OCI-LY3 (cell line): ENCODE data around the gene CCDC14.
"Not testable (repeated sequence)": the region's sequence is repeated elsewhere in the genome, so short reads cannot be mapped to it uniquely, and the experiment has no call there.

Source experiments
- H2AFZ ChIP-seq: fragments of 200-600, 300-600 bp; shearing (Covaris generic); 2 replicates; pipeline ENCODE4 v1.6.0; 2014; ENCODE audit warnings: antibody characterized with exemption, low read depth, low read length
- H3K27ac ChIP-seq: fragments of 200-600, 300-600 bp; sonication (generic); 2 replicates; pipeline ENCODE4 v1.5.1; 2014; ENCODE audit warnings: mild to moderate bottlenecking, low read length, moderate library complexity, mixed read lengths
- H3K27me3 ChIP-seq: fragments of 200-600, 300-600 bp; sonication (generic); 2 replicates; pipeline ENCODE4 v1.6.1; 2014; ENCODE audit warnings: low read depth, low read length, mixed read lengths
- H3K36me3 ChIP-seq: fragments of 200-600, 300-600 bp; sonication (generic); replicated peaks from 2 replicates; pipeline ENCODE3; 2014; ENCODE audit warnings: low read depth, low read length, mixed read lengths
- H3K4me1 ChIP-seq: fragments of 300-600, 200-600 bp; sonication (generic); 2 replicates; pipeline ENCODE4 v1.6.1; 2014; ENCODE audit warnings: low read length, mixed read lengths
- H3K4me2 ChIP-seq: fragments of 200-600, 300-600 bp; sonication (generic); 2 replicates; pipeline ENCODE4 v1.6.1; 2014; ENCODE audit warnings: low read length, mixed read lengths
- H3K4me3 ChIP-seq: fragments of 300-600, 200-600 bp; sonication (generic); 2 replicates; pipeline ENCODE4 v1.5.1; 2014; ENCODE audit warnings: antibody characterized with exemption, mild to moderate bottlenecking, low read length, moderate library complexity
- H3K79me2 ChIP-seq: fragments of 300-600, 200-600 bp; shearing (Covaris generic); 2 replicates; pipeline ENCODE4 v1.6.1; 2014; ENCODE audit warnings: mild to moderate bottlenecking, low read length, mixed read lengths
- H3K9ac ChIP-seq: fragments of 300-600, 200-600 bp; shearing (Covaris generic); 2 replicates; pipeline ENCODE4 v1.6.0; 2014; ENCODE audit warnings: mild to moderate bottlenecking, low read length, moderate library complexity
- H3K9me3 ChIP-seq: fragments of 200-600, 300-600 bp; shearing (Covaris generic); 2 replicates; pipeline ENCODE4 v1.6.1; 2014; ENCODE audit warnings: low read length, mixed read lengths; ENCODE audit not compliant: insufficient read depth
- H4K20me1 ChIP-seq: fragments of 200-600, 300-600 bp; sonication (generic); 2 replicates; pipeline ENCODE4 v1.6.1; 2016; ENCODE audit warnings: low read length, mixed read lengths; ENCODE audit not compliant: insufficient read depth
- EZH2phosphoT487 ChIP-seq: fragments of 200-600 bp; shearing (Covaris generic); IDR thresholded peaks from 2 replicates; pipeline ENCODE4 v1.6.1; 2018; ENCODE audit warnings: antibody characterized with exemption, mixed run types, low read depth
- TF ChIP-seq, protein P1 (sequence below): fragments of 200-600, 300-600 bp; sonication (generic); IDR thresholded peaks from 2 replicates; pipeline ENCODE4 v1.5.1; 2014; ENCODE audit warnings: antibody characterized with exemption, low read length, low read depth

CCDC14 gene

DNA sequence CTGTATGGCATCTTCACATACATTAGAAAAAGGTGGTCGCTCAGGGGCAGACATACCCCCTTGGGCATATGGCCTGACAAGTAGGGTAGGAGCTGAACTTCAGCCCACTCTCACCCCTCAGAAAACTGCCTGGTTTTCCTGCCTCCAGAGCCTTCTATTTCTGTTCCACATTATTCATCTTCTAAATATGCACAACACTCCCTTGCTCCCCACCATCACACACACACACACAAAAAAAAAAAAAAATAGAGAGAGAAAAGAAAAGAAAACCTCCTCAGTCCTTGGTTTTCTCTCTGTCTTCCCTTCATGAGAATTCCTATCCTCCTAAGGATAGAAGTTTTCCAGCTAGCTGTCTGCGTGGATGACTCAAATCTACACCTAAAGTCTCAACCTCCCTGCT is 36.5 kb upstream of the CCDC14 start:
- Histone ChIP-seq H3K27me3 (peaks cover 11% of the 10 kb centered on the region), H3K4me1 (no peaks in the 10 kb centered on the region), H3K9ac (no peak overlapping the region), H3K27ac (no peak overlapping the region), H4K20me1 (no peaks in the 10 kb centered on the region), H3K9me3 (no peaks in the 10 kb centered on the region), H2AFZ (no peak overlapping the region), H3K79me2 (no peaks in the 10 kb centered on the region), H3K36me3 (no peaks in the 10 kb centered on the region), H3K4me2 (no peak overlapping the region), H3K4me3 (no peak overlapping the region)
- TF ChIP-seq, protein P1, sequence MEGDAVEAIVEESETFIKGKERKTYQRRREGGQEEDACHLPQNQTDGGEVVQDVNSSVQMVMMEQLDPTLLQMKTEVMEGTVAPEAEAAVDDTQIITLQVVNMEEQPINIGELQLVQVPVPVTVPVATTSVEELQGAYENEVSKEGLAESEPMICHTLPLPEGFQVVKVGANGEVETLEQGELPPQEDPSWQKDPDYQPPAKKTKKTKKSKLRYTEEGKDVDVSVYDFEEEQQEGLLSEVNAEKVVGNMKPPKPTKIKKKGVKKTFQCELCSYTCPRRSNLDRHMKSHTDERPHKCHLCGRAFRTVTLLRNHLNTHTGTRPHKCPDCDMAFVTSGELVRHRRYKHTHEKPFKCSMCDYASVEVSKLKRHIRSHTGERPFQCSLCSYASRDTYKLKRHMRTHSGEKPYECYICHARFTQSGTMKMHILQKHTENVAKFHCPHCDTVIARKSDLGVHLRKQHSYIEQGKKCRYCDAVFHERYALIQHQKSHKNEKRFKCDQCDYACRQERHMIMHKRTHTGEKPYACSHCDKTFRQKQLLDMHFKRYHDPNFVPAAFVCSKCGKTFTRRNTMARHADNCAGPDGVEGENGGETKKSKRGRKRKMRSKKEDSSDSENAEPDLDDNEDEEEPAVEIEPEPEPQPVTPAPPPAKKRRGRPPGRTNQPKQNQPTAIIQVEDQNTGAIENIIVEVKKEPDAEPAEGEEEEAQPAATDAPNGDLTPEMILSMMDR, result no peak
- no peak for TF ChIP-seq EZH2phosphoT487

DNA sequence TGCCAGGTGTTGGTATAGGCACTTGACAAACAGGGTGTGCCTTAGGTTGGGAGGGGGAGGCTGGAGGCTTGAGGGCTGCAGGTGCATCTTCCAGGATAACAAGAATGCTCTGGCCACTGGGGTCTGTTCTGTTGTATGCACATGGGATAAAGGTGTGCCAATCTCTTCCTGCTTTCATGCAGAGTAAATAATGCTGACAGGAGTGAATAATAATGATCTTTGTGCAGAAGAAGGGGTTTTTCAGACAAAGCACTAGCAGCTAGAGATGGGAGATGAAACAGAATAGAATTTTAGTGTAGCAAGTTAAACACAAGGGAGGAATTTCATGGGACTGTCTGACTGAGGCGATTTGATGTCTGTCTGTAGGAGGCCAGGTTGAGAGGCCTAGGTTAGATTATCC is 32.8 kb upstream of the CCDC14 start:
- TF ChIP-seq EZH2phosphoT487, result no peak
- no peak overlapping the region for H2AFZ ChIP-seq
- no peak overlapping the region for H3K27ac ChIP-seq
- no peaks in the 10 kb centered on the region for H3K4me1 ChIP-seq
- H3K27me3 ChIP-seq, result peaks cover 26% of the 10 kb centered on the region
- H3K4me2 ChIP-seq, result no peak overlapping the region
- H3K79me2 ChIP-seq, result no peaks in the 10 kb centered on the region
- no peak overlapping the region for H3K9ac ChIP-seq
- no peak overlapping the region for H3K4me3 ChIP-seq
- no peaks in the 10 kb centered on the region for H4K20me1 ChIP-seq
- H3K9me3 ChIP-seq, result no peaks in the 10 kb centered on the region
- no peaks in the 10 kb centered on the region for H3K36me3 ChIP-seq

DNA sequence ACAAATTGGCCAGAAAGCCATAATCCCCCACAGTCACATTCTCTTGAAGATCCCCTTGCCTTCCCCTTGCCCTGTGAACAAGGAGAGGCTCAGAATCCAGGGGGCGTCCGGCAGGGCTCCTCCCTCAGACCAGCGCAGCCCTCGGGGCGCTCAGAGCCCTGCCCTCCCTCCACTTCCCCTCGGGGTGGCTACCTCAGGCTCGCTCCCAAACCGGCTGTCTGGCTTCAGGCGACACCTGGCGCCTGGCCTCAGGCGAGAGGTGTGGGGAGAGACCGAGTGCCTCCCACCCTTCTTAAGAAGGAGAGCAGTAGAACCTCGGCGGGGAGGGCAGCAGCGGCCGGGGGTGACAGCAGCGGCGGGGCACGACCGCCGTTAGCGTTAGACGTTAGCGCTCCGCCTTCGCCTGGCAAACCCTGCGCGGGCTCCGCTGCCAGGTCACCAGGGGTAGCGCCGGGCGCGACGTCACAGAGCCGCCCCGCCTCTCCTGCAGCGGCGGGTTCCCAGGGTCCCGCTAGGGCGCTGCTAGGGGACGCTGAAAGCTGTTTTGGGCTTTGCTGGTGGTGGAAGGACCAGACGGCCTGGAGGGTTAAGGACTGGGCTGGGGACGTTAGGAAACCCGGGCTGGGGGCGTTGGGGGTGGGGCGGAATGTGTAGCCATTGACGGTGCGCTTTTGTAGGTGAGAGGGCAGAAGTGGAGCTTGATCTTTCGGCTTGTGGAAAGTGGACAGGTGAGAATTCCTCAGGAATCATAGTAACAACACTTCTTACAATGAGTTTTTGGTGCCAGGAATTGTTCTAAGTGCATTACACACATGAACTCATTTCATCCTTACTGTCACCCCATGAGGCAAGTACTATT is 30.9 kb upstream of the CCDC14 start, which contains the start of gene ROPN1:
TSS of gene ROPN1 (minus strand) at position 395 of the 859 bp plus-strand sequence. CDS start 11,643 bp downstream, outside the sequence.
- not testable (repeated sequence) for H3K4me1 ChIP-seq, H3K9ac ChIP-seq, H3K9me3 ChIP-seq, H2AFZ ChIP-seq, H3K36me3 ChIP-seq, H3K79me2 ChIP-seq, H3K27ac ChIP-seq, H4K20me1 ChIP-seq
- H3K4me2 ChIP-seq, result peak within 1 kb of the TSS; percentile 37; the same call in 1 of the 2 replicates
- peak within 1 kb of the TSS; percentile 52; the same call in 1 of the 2 replicates for H3K4me3 ChIP-seq
- H3K27me3 ChIP-seq, result peaks cover 41% of the 10 kb centered on the region

DNA sequence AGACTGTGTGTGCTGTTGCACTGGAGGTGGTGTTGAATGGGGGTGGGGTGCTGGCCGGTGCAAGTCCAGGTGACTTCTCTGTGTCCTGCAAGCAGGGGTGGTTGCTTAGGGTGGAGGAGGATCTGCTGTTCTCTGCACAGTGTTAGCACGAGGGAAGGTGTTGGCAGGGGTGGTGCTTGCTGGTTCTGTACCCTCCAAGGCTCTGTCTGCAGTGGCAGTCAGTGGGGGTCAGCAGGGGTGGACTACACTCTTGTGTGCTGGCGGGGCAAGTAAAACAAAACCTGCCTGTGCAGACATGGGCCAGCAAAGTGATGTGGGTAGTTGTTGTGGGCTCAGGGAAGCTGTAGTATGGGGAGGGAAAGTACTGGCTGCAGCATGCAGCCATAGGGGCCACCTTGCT is 25.4 kb upstream of the CCDC14 start:
- TF ChIP-seq, protein P1, result no peak
- no peak for TF ChIP-seq EZH2phosphoT487
- Histone ChIP-seq H2AFZ (no peak overlapping the region), H3K36me3 (no peaks in the 10 kb centered on the region), H3K9ac (no peak overlapping the region), H3K4me1 (no peaks in the 10 kb centered on the region), H4K20me1 (no peaks in the 10 kb centered on the region), H3K27ac (no peak overlapping the region), H3K9me3 (no peaks in the 10 kb centered on the region), H3K4me2 (no peak overlapping the region), H3K27me3 (peaks cover 62% of the 10 kb centered on the region), H3K79me2 (no peaks in the 10 kb centered on the region), H3K4me3 (no peak overlapping the region)

DNA sequence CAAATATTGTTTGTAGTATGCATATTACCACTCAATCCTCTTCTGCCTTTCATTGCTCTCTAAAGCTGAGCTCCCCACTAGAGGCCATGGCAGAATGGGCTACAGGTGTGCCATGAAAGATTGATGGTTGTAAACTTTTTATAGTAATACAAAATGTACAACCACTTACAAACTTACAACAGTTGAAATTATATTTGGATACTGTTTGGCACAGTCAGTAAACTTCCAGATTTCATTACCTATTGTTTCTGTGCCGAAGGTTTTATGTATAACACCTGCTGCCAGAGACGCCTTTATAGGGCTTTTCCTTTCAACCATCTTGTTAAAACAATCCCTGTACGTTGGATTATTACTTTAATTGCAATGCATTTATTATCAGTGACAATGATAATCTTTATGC is 23.9 kb upstream of the CCDC14 start:
- Histone ChIP-seq H3K4me1 (no peaks in the 10 kb centered on the region), H3K27ac (no peak overlapping the region), H3K9ac (no peak overlapping the region), H2AFZ (no peak overlapping the region), H3K4me3 (no peak overlapping the region), H3K4me2 (no peak overlapping the region), H3K36me3 (no peaks in the 10 kb centered on the region), H3K79me2 (no peaks in the 10 kb centered on the region), H3K9me3 (no peaks in the 10 kb centered on the region), H4K20me1 (no peaks in the 10 kb centered on the region), H3K27me3 (peaks cover 61% of the 10 kb centered on the region)
- no peak for TF ChIP-seq EZH2phosphoT487
- TF ChIP-seq, protein P1, result no peak
